Neuronal stem cell (in vitro differentiated cells): ENCODE results near the gene ERC2.
A peak's percentile ranks its signal among the peaks of the same experiment; 100 is the strongest.

Experiments
- DNase-seq: peaks from one replicate; pipeline ENCODE4 v3.0.0-alpha.2; 2013; ENCODE audit warnings: low spot score
- H2AFZ ChIP-seq: one replicate; pipeline ENCODE4 v1.6.1; 2013; ENCODE audit warnings: mild to moderate bottlenecking, low read length, inconsistent platforms
- H2AK5ac ChIP-seq: 2 replicates; pipeline ENCODE4 v1.6.1; 2013; ENCODE audit warnings: low read depth, mild to moderate bottlenecking, inconsistent platforms, low read length, moderate library complexity, mixed read lengths
- H2BK120ac ChIP-seq: 2 replicates; pipeline ENCODE4 v1.6.1; 2013; ENCODE audit warnings: low read depth, mild to moderate bottlenecking, inconsistent platforms, low read length, moderate library complexity, mixed read lengths
- H2BK12ac ChIP-seq: one replicate; pipeline ENCODE4 v1.6.1; 2013; ENCODE audit warnings: low read length, inconsistent platforms
- H2BK15ac ChIP-seq: 2 replicates; pipeline ENCODE4 v1.6.1; 2013; ENCODE audit warnings: mild to moderate bottlenecking, low read length, inconsistent platforms, mixed read lengths
- H2BK5ac ChIP-seq: one replicate; pipeline ENCODE4 v1.6.1; 2013; ENCODE audit warnings: inconsistent platforms, mild to moderate bottlenecking, low read length, moderate library complexity
- H3K14ac ChIP-seq: one replicate; pipeline ENCODE4 v1.6.1; 2013; ENCODE audit warnings: low read length, inconsistent platforms
- H3K18ac ChIP-seq: 2 replicates; pipeline ENCODE4 v1.6.1; 2013; ENCODE audit warnings: low read length, inconsistent platforms
- H3K23ac ChIP-seq: 2 replicates; pipeline ENCODE4 v1.6.1; 2013; ENCODE audit warnings: low read depth, mild to moderate bottlenecking, mixed read lengths, low read length, inconsistent platforms; ENCODE audit not compliant: poor library complexity
- H3K27ac ChIP-seq: replicated peaks from 3 replicates; pipeline ENCODE4 v1.5.1; 2013; ENCODE audit warnings: low read length, inconsistent platforms
- H3K27me3 ChIP-seq, 3 experiments: 2 replicates each; pipeline ENCODE4 v1.6.1; 2013; ENCODE audit warnings: low read length in 3 of 3, mild to moderate bottlenecking in 2 of 3, inconsistent platforms in 1 of 3, low read depth in 1 of 3, mixed read lengths in 1 of 3, moderate library complexity in 1 of 3; ENCODE audit not compliant: control insufficient read depth in 3 of 3, insufficient read depth in 3 of 3
- H3K36me3 ChIP-seq, 2 donors: replicated peaks in 1 of 2; 2 replicates each; pipeline ENCODE4 v1.6.1; 2013; ENCODE audit warnings: low read length in 2 of 2; ENCODE audit not compliant: control insufficient read depth in 2 of 2, insufficient read depth in 2 of 2
- H3K4ac ChIP-seq: 2 replicates; pipeline ENCODE4 v1.6.1; 2013; ENCODE audit warnings: inconsistent platforms, mild to moderate bottlenecking, low read length, moderate library complexity
- H3K4me1 ChIP-seq, 2 donors: 1 replicate in 1 of 2; 2 replicates in 1 of 2; pipeline ENCODE4 v1.6.1; 2013; ENCODE audit warnings: low read length in 2 of 2, low read depth in 1 of 2; ENCODE audit not compliant: control insufficient read depth in 2 of 2, insufficient read depth in 1 of 2
- H3K4me2 ChIP-seq: one replicate; pipeline ENCODE4 v1.6.1; 2013; ENCODE audit warnings: mild to moderate bottlenecking, low read length, inconsistent platforms; ENCODE audit not compliant: insufficient read depth, poor library complexity, severe bottlenecking
- H3K4me3 ChIP-seq, 2 donors: 2 replicates each; pipeline ENCODE4 v1.5.1; 2013; ENCODE audit warnings: low read length in 2 of 2, mild to moderate bottlenecking in 2 of 2, inconsistent platforms in 1 of 2, moderate library complexity in 1 of 2
- H3K79me1 ChIP-seq: one replicate; pipeline ENCODE4 v1.6.1; 2013; ENCODE audit warnings: low read depth, mild to moderate bottlenecking, inconsistent platforms, low read length, moderate library complexity
- H3K9ac ChIP-seq: one replicate; pipeline ENCODE4 v1.6.1; 2013; ENCODE audit warnings: mild to moderate bottlenecking, low read depth, low read length, inconsistent platforms; ENCODE audit not compliant: poor library complexity
- H3K9me3 ChIP-seq, 2 donors: replicated peaks in 1 of 2; 2 replicates each; pipeline versions ENCODE3 to v1.6.1; 2013; ENCODE audit warnings: low read length in 2 of 2, mild to moderate bottlenecking in 2 of 2, inconsistent platforms in 1 of 2, low read depth in 1 of 2, mixed read lengths in 1 of 2, moderate library complexity in 1 of 2; ENCODE audit not compliant: control insufficient read depth in 2 of 2, insufficient read depth in 1 of 2
- H4K8ac ChIP-seq: one replicate; pipeline ENCODE4 v1.6.1; 2013; ENCODE audit warnings: low read depth, mild to moderate bottlenecking, inconsistent platforms, low read length, moderate library complexity
- H4K91ac ChIP-seq: one replicate; pipeline ENCODE4 v1.6.1; 2013; ENCODE audit warnings: low read length, low read depth, mild to moderate bottlenecking, inconsistent platforms; ENCODE audit not compliant: poor library complexity
- WGBS, 2 donors: extraction: QIAGEN DNeasy Blood & Tissue Kit; methylation state at CpG; one replicate each; pipeline ENCODE4 v1.1.7; 2013; ENCODE audit warnings: missing lambda C conversion rate in 2 of 2, mixed read lengths in 1 of 2; ENCODE audit not compliant: insufficient read length in 2 of 2, insufficient replicate concordance in 1 of 2; ENCODE audit errors: extremely low coverage in 2 of 2; 5-methylcytosine and 5-hydroxymethylcytosine counted together

The ERC2 gene

GRCh38 chr3:56309465-56309864 is 158.8 kb downstream of the ERC2 start:
- H3K4me3 ChIP-seq: no peak overlapping the region
- no peaks in the 10 kb centered on the region for H3K36me3 ChIP-seq
- no peaks in the 10 kb centered on the region for H3K4me1 ChIP-seq
- no peak overlapping the region for H2BK5ac ChIP-seq
- DNase-seq: no peak
- H3K79me1 ChIP-seq: no peaks in the 10 kb centered on the region
- no peak overlapping the region for H2AFZ ChIP-seq
- no peak overlapping the region for H3K27ac ChIP-seq
- H4K91ac ChIP-seq: no peak overlapping the region
- no peak overlapping the region for H3K23ac ChIP-seq
- H3K14ac ChIP-seq: no peak overlapping the region
- no peak overlapping the region for H3K4ac ChIP-seq
- no peak overlapping the region for H2BK120ac ChIP-seq
- no CpG with 5 or more reads among the region's 3 CpGs for WGBS, 2 donors
- H3K18ac ChIP-seq: no peak overlapping the region
- no peaks in the 10 kb centered on the region for H3K27me3 ChIP-seq
- no peak overlapping the region for H4K8ac ChIP-seq
- no peak overlapping the region for H2BK12ac ChIP-seq
- no peak overlapping the region for H3K9ac ChIP-seq
- no peaks in the 10 kb centered on the region for H3K9me3 ChIP-seq
- H2AK5ac ChIP-seq: no peak overlapping the region
- H2BK15ac ChIP-seq: no peak overlapping the region
- no peak overlapping the region for H3K4me2 ChIP-seq

- Histone ChIP-seq H3K4ac (no peak overlapping the region), H3K9ac (no peak overlapping the region), H3K23ac (no peak overlapping the region), H3K9me3 (no peaks in the 10 kb centered on the region), H3K36me3 (no peaks in the 10 kb centered on the region), H3K14ac (no peak overlapping the region), H3K4me2 (no peak overlapping the region), H3K4me3 (no peak overlapping the region), H3K79me1 (no peaks in the 10 kb centered on the region), H2BK5ac (no peak overlapping the region), H2BK12ac (no peak overlapping the region), H2AK5ac (no peak overlapping the region), H3K4me1 (peaks cover 0 to under 1% of the 10 kb centered on the region in 2 donors), H4K91ac (no peak overlapping the region), H2BK15ac (no peak overlapping the region), H2BK120ac (no peak overlapping the region), H4K8ac (no peak overlapping the region), H2AFZ (no peak overlapping the region), H3K27ac (no peak overlapping the region), H3K27me3 (no peaks in the 10 kb centered on the region), H3K18ac (no peak overlapping the region)
- no peak for DNase-seq
- WGBS, 2 donors: no CpG with 5 or more reads among the region's 2 CpGs
Measured at GRCh38 chr3:56308471-56308870, 159.8 kb downstream of the ERC2 start.

GRCh38 chr3:56304069-56304468 is 164.2 kb downstream of the ERC2 start:
- H3K4me3 ChIP-seq: no peak overlapping the region
- no peak overlapping the region for H2BK15ac ChIP-seq
- H3K4me2 ChIP-seq: no peak overlapping the region
- H3K79me1 ChIP-seq: no peaks in the 10 kb centered on the region
- H2BK5ac ChIP-seq: no peak overlapping the region
- no peak for DNase-seq
- H3K14ac ChIP-seq: no peak overlapping the region
- no peak overlapping the region for H3K4ac ChIP-seq
- no peak overlapping the region for H2AK5ac ChIP-seq
- no peak overlapping the region for H3K9ac ChIP-seq
- WGBS, 2 donors: no CpG with 5 or more reads among the region's 1 CpG
- H3K9me3 ChIP-seq: no peaks in the 10 kb centered on the region
- H3K23ac ChIP-seq: no peak overlapping the region
- H2BK12ac ChIP-seq: no peak overlapping the region
- H2BK120ac ChIP-seq: no peak overlapping the region
- H4K8ac ChIP-seq: no peak overlapping the region
- no peak overlapping the region for H3K27ac ChIP-seq
- no peak overlapping the region for H3K18ac ChIP-seq
- no peaks in the 10 kb centered on the region for H3K36me3 ChIP-seq
- no peak overlapping the region for H2AFZ ChIP-seq
- H3K27me3 ChIP-seq: no peaks in the 10 kb centered on the region
- no peak overlapping the region for H4K91ac ChIP-seq
- H3K4me1 ChIP-seq: peaks cover 2 to 6% of the 10 kb centered on the region in 2 donors

- no peak overlapping the region for H3K14ac ChIP-seq
- no peak overlapping the region for H3K27ac ChIP-seq
- H2AK5ac ChIP-seq: no peak overlapping the region
- H3K4me2 ChIP-seq: no peak overlapping the region
- no peak overlapping the region for H2BK12ac ChIP-seq
- H3K23ac ChIP-seq: no peak overlapping the region
- H3K18ac ChIP-seq: no peak overlapping the region
- no peak overlapping the region for H2BK5ac ChIP-seq
- H3K27me3 ChIP-seq: no peaks in the 10 kb centered on the region
- peaks cover 2 to 6% of the 10 kb centered on the region in 2 donors for H3K4me1 ChIP-seq
- no peak overlapping the region for H3K9ac ChIP-seq
- H2AFZ ChIP-seq: peak overlapping the region; percentile 83
- no peaks in the 10 kb centered on the region for H3K79me1 ChIP-seq
- H4K91ac ChIP-seq: no peak overlapping the region
- H3K4me3 ChIP-seq: no peak overlapping the region
- no peak overlapping the region for H3K4ac ChIP-seq
- H2BK120ac ChIP-seq: no peak overlapping the region
- no peaks in the 10 kb centered on the region for H3K9me3 ChIP-seq
- H3K36me3 ChIP-seq: no peaks in the 10 kb centered on the region
- no peak overlapping the region for H4K8ac ChIP-seq
- DNase-seq: peak; percentile 74
- WGBS, 2 donors: no CpG with 5 or more reads among the region's 5 CpGs
- no peak overlapping the region for H2BK15ac ChIP-seq
Measured at GRCh38 chr3:56303487-56303886, 164.8 kb downstream of the ERC2 start.
